Astrocyte (in vitro differentiated cells and primary cell): ENCODE data around the gene MYO6.
"Not testable (repeated sequence)": the region's sequence is repeated elsewhere in the genome, so short reads cannot be mapped to it uniquely, and the experiment has no call there.

Experiments
- CTCF ChIP-seq: IDR thresholded peaks from 2 replicates; pipeline ENCODE4 v1.5.1; 2011; ENCODE audit warnings: low read depth, mild to moderate bottlenecking, inconsistent platforms, low read length, moderate library complexity; ENCODE audit not compliant: insufficient read depth
- EZH2 ChIP-seq: IDR thresholded peaks from 2 replicates; pipeline ENCODE4 v1.6.1; 2012; ENCODE audit warnings: mild to moderate bottlenecking, low read length, inconsistent platforms; ENCODE audit not compliant: insufficient read depth

GRCh38 chr6:75905129-75905528 lies 156.1 kb downstream of the MYO6 start:
- TF ChIP-seq CTCF, EZH2: not testable (repeated sequence)
